ENCODE results near the gene ARPC2.

Gene ARPC2

DNA sequence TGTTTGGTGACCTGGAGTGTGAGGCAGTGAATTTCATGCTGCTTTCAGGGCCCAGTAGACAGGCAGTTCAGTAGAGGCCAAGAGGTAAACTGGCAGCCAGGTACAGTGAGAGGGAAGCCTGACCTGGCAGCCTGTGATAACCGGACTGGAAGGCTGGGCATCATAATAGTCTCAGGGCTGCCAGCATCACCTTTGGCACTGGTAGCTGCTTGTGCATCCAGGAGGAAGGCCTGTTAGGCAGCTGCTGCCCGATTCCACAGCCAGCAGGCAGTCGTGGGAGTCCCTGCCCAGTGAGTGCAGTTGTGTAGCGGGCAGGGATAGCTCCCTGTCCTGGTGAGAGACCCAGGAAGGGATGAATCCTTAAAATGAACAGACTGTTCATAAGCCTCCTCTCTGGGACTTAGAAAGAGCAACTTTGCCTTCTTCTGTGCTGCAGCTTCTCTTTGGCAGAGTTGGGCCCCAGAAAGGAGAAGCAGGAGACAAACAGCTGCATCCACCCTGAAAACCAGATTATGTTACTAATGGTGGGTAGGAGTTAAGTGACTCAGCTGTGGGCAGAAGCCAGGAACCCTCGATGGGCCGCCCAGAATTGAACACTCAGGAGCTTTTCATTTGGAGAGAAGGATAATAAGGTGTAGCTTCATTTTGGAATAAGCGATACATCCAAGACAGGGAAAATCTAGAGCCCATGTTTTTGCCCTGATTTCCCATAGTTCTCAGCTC lies 35.7 kb downstream of the ARPC2 start:
- in situ Hi-C loops (cut with HindIII; ENCODE audit: low sequenced_read_pairs): no loop called here

DNA sequence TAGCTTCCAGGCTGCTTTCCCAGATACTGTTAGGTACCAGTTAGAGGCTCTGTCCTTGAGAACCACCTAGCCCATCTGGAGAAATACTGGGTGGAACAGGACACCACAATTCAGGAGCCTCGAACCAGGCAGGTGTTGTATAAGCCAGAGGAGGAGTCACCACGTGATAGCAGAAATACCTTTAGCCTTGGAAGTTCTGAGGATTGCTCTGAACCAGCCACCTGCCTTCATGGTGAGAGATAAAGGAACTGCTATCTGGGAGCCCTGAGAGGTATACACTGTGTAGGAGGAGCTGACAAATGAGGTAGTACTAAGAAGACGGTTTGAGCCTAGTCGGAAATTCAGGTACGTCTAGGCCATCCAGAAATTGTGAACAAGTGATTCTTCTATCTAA lies 36.2 kb downstream of the ARPC2 start:
- in situ Hi-C loops (cut with HindIII; ENCODE audit: low sequenced_read_pairs): no loop called here

DNA sequence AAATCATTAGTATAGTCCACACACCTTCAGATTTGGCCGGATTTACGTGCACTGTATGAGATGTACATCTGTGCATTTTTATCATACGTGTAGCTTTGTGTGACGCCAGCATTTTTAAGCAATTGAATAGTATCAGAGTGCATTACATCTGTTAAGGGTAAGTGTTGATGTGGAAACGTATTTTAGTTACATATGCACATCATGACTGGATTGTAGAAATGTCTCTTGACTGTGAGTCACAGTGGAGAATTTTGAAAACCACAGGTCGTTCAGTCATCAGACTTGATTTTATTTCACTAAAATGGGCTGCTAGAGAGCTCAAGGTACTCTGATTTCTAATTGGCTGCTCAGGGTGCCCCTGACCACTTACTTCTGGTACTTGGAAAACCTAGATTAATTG lies 38.5 kb downstream of the ARPC2 start:
- in situ Hi-C loops (cut with HindIII; ENCODE audit: low sequenced_read_pairs): no loop called here

DNA sequence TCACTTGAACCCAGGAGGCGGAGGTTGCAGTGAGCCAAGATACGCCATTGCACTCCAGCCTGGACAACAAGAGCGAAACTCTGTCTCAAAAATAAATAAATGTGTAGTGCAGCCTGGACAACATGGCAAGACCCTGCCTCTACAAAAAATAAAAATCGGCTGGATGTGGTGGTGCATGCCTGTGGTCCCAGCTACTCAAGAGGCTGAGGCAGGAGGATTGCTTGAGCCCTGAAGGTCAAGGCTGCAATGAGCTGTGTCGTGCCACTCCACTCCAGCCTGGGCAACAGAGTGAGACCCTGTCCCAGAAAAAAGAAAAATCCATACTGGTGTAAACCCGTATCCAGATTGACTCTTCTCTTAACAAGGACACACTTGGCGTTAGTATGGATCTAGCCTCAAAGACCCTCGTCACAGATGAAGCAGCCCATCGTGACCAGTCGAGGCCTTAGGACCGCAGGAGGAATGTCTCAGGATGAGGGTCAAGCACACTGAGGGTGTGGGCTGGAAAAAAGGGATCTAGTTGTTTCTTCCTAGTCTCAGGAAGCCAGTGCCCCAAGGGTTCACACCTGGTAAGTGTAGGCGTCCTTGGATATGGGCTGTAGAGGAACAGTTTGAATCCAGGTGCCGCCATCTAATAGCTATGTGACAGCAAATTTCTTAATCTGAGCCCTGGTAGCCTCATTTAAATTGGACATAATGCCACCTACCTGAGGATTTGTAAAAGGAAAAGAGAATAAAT lies 39.8 kb downstream of the ARPC2 start:
- in situ Hi-C loops (cut with HindIII; ENCODE audit: low sequenced_read_pairs): no loop called here

DNA sequence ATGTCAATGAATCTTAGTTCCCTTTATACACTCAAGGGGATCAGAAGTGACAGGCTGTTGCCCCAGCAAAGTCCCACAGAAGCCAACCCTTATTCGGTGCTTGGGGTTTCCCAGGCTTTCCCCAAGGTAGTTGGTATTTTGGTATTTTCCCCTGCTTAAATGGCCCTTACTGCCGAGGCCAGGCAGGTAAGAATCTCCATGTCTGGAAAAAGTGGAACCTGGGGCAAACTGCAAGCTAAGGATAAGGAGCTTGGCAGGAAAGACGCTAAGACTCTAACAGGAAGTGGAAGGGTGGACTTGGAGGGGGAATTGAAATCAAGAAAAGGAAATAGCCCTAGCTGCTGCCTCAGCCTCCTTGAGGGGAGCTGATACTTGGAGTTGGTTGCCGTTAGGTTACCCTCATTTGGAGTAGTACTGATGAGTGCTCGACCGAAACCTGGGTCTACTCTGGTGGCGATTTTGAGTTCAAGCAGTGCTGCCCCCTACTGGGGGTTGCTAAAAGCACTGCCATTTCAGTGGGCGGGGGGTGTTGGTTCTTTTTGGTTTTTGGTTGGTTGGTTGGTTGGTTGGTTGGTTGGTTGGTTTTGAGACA lies 40.5 kb downstream of the ARPC2 start:
- in situ Hi-C loops (cut with HindIII; ENCODE audit: low sequenced_read_pairs): no loop called here

DNA sequence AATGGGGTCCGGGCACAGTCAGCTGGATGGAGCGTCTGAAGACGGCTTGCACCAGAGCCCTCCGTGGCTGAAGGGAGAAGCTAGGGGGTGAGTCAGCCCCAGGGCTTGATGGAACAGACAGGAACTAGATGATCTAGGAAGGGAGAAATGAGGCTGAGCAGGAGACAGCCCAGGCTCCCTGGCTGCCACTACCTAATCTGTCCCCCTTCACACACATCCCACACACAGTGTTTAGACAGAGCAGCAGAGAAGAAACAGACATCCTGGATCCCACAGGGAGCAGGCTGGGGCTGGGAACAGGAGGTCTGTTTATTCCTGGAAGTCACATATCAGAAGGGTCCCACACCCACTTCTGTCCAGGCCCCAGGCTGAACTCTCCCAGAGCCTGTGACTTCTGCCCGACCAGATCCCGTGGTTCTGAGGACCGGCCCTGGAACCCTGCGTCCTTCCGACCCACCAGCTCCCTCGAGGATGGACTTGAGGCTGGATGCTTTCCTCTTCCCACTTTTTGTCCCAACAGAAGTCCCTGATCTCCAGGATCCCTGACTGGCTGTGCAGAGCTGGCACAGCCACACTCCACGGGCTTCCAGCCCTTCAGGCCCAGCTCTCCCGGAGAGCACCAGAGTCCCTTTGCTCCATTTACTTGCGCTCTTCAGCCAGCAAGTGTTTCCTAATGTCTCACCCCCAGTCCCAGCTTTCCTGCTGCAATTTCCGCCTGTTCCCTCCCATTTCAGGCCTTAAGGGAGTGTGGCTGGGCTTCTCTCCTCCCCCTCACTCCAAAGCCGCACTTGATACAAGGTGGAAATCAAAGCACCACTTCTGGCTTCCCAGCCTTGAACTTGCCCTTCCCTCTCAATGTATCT lies 42.3 kb downstream of the ARPC2 start:
- in situ Hi-C loops (cut with HindIII; ENCODE audit: low sequenced_read_pairs): no loop called here

DNA sequence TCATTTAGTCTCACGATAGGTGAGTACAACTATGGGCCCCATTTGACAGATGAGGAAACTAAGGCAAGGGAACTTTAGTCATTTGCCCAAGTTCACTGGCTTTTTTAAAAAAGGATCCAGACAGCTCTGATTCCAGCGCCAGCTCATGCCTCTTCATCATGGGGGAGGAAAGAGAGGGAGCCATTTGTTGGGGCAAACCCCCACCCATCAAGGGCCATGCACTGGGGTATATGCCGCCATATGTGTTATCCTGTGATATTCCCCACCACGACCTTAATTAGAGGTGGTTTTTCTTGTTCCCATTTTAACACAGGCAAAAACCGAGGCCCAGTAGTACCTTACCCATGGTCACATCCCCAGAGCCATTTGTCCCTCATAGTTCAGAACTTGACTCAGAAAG lies 43.2 kb downstream of the ARPC2 start:
- in situ Hi-C loops (cut with HindIII; ENCODE audit: low sequenced_read_pairs): no loop called here

DNA sequence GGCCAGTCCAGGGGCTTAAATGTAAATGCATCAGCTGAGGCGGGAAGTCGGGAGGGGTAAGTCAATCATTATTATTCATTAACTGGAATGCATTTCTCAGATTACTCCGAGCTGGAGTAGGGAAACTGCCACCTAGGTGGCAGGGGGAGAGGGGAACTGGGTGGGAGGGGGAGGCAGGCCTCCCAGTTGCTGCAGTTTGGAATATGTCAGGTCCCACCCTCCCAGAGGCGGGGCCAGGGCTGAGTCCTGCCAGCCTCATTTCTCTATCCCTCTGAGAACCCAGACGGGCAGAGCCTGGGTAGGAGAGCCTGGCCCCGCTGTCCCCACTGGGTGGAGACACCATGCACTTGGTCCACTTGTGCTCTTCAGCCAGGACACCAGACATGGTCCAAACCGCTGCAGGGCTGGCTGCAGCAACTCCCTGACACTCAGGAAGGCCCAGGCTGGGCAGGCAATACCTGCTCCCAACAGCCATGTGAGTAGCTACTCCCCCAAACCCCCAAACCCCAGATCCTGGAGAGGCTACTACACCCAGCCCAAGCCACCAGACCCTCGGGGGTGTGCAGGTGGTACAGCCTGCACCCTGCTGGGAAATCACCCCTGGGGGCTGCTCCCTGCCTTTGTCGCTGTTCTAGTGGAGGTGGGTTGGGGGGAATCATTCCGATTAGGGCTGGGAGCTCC lies 43.9 kb downstream of the ARPC2 start, which contains the start of gene GPBAR1:
TSS of gene GPBAR1 (plus strand) at position 274 of the 681 bp plus-strand sequence. CDS start 1,710 bp downstream, outside the sequence.
- in situ Hi-C loops (cut with HindIII; ENCODE audit: low sequenced_read_pairs): no loop called here

DNA sequence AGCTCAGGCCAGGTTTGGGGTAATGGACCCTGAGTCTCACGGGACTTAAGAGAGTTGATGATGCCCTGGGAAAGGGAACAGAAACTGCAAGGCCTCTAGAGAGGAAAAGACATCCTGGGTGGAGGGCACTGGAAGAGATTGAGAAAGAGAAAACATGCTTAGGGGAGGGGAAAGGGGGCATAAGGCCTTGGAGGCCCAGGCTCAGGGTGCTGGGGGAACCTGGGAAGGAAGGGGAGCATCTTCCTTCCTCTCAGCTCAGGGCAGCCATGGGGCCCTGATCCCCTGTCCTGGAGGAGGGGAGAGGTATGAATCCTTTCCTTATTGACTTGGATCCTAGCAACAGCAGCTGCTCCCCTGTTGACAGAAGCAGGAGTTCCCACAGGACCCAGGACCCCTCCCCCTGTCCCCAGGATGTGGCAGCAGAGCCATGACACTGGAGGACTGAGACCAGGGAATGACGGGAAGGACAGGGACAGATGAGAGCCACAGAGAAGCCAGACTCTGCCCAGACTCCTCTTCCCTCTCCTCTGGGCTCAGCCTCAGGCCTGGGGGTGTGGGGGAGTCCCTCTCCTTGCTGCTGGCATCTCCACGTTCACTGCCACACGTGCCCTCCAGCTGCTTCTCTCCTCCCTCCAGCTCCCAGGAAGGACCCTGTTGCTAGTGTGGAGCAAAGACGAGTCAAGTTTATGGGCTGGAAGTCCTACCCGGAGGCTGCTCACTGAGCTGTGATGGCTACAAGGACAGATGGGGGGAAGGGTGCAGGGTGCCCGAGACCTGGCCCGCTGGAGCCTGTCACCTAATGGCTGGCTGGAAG lies 44.6 kb downstream of the ARPC2 start:
- in situ Hi-C loops (cut with HindIII; ENCODE audit: low sequenced_read_pairs): no loop called here

DNA sequence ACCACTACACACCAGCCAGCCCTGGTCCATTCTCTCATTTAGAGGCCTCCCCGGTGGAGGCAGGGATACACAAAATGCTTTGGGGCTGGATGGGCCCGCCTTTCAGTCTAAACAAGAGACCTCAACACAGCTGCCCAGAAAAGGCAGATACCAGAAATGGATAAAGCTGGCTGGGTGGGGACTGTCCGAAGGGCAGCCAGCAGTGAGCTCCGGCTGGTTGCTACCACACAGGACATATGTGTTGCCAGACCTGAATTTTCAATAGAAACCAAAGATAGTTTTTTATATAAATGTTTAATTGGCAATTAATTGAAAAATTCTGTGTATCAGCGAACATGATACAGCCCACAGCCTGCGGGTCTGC lies 45.2 kb downstream of the ARPC2 start:
- in situ Hi-C loops (cut with HindIII; ENCODE audit: low sequenced_read_pairs): no loop called here

DNA sequence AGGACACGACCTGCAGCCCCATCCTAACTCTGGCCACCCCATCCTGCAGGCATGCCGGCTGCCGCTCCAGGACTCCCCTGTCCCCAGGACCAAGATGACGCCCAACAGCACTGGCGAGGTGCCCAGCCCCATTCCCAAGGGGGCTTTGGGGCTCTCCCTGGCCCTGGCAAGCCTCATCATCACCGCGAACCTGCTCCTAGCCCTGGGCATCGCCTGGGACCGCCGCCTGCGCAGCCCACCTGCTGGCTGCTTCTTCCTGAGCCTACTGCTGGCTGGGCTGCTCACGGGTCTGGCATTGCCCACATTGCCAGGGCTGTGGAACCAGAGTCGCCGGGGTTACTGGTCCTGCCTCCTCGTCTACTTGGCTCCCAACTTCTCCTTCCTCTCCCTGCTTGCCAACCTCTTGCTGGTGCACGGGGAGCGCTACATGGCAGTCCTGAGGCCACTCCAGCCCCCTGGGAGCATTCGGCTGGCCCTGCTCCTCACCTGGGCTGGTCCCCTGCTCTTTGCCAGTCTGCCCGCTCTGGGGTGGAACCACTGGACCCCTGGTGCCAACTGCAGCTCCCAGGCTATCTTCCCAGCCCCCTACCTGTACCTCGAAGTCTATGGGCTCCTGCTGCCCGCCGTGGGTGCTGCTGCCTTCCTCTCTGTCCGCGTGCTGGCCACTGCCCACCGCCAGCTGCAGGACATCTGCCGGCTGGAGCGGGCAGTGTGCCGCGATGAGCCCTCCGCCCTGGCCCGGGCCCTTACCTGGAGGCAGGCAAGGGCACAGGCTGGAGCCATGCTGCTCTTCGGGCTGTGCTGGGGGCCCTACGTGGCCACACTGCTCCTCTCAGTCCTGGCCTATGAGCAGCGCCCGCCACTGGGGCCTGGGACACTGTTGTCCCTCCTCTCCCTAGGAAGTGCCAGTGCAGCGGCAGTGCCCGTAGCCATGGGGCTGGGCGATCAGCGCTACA lies 45.9 kb downstream of the ARPC2 start:
- in situ Hi-C loops (cut with HindIII; ENCODE audit: low sequenced_read_pairs): no loop called here

DNA sequence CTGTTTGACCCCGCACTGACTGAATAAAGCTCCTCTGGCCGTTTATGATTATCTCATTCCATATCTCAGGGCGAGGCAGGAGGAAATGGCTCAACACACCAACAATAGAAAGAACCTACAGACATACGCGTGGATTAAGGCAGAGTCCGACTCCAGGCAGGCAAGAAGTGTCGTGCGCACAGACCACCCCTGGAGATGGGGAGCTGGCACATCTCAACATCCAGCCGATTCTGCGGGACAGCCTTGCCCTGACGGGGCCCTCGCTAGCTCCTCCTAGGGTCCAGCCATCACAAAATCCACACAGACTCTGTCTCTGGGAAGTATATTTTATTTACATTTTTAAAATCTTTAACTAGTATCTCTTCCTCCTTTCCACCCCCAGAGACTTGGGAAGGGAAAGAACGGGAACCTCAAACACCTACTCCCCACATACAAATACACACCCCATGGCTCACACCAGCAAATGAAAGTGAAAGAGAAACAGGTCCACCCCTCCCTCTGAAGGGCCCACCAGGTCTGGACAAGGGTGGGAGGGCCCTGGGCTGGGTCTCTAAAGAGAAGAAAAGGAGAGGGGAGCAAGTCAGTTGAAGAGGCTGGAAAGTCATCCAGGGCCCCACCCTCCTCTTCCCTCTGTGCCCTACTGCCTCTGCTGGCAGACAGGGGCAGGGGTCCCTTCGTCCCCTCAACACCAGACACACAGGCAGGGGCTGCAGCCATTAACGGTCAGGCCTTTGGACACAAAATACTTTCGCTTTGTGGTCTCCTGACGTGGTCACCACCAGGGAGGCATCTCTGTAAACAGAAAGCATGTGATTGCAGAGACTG lies 47.0 kb downstream of the ARPC2 start:
- in situ Hi-C loops (cut with HindIII; ENCODE audit: low sequenced_read_pairs): no loop called here

DNA sequence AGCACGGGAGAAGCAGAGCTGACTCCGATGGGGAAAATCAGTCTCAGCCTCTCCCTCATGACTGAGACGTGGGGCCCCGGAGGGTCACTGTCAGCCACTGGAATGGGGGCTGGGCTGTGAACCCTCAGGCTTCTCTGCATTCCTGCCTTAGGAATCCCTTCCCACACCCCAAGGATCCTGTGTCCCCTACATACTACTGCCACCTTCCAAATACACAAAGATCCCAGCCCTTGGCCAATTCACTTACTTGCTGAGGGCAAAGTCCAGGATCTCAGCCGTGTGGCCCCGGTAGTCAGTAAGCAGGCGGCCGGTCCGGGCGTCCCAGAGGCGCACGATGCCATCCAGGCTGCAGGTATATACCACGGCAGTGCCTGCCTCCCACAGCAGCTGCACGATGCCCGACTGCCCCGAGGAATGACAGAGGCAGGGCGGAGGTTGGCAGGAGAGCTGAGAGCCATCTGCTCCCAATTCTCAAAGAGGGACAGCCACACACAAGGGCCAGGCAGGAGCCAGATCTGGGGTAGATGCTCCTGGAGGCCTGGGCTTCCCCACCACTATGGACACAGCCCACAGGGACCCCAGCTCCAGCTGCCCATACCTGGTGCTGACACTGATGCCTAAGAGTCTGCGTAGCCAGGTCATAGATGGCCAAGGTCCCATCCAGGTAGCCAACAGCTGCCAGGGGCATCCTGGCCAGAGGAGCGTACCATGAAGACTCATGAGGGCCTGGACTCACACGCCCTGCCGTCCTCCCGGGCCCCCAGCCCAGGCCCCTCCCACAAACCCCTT lies 48.0 kb downstream of the ARPC2 start:
- in situ Hi-C loops (cut with HindIII; ENCODE audit: low sequenced_read_pairs): no loop called here

DNA sequence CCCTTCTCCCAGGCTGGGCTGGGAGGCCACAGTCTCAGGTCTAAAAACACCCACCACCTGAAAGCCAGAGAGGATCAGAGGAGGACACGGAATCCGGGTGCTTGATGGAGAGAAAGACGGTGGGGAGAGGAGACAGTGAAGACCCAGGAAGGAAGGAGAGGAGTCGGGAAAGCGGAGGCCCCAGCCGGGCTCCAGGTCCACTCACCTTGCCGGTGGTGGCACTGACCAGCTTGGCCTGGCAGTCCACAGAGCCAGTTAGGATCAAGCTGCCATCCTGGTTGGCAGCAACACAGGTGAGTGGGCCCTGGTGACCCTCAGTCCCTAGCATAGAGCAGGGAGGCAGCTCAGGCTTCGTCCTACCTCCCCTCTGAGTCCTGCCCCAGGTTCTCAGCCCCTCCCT lies 48.6 kb downstream of the ARPC2 start:
- in situ Hi-C loops (cut with HindIII; ENCODE audit: low sequenced_read_pairs): no loop called here

DNA sequence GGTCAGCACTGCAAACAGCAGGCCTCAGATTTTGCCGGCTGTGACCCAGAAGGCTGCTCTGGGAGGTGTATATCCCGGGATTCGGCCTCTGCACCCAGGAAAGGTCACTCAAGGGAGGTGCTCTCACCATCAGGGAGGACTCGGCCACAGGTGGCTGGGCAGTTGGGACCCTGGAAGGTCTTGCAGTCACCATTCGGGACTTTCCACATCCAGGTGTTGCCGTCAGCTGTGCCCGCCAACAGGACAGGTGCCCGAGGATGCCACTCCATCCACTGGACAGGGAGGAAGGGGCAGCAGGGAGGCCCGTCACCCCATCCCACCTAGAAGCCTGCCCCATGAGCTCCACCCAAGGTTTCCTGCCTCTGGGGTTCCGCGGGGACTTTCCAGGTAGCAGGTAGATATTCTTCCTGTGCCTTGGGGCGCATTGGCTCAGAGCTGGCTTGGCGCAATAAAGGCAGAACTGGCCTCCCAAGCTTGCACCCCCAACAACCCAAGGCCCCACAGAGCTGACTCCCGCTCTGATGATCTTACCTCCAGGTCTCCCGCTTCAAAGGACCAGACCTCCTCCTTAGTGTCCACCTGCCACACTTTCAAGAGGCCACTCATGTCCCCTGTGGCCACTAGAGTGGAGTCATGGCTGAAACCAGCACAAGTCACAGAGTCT lies 49.5 kb downstream of the ARPC2 start:
- in situ Hi-C loops (cut with HindIII; ENCODE audit: low sequenced_read_pairs): no loop called here

DNA sequence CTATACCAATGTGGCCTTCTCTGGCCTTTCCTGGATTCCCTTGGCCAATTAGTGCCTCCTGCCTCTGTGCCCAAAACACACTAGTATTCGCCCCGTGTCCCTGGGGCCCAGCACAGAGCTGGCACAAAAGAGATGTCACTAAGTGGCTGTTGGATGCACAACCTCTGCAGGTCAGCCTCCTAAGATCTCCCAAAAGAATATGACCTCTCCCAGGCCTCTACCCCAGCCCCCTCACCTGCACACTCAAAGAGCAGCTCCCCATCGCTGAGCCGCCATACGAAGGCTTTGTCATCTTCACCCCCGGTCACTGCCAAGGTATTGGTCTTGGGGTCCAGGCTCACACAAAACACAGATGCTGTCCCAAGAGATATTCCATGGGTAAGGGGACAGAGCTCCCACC lies 50.3 kb downstream of the ARPC2 start:
- in situ Hi-C loops (cut with HindIII; ENCODE audit: low sequenced_read_pairs): no loop called here
